ENCODE results near the gene IL17RE.

Gene IL17RE

GRCh38 chr3:9951962-9952805, 49.5 kb downstream of the IL17RE start, which contains the start of gene PRRT3:
Gene PRRT3 (minus strand): TSS chr3:9952408. CDS start chr3:9950115, 2,293 bp downstream.
- DNase-seq (ENCODE audit: low read depth): peak; percentile 37

- no peak for DNase-seq (ENCODE audit: low read depth)
Measured at GRCh38 chr3:9955067-9955502, 52.4 kb downstream of the IL17RE start.

DNA sequence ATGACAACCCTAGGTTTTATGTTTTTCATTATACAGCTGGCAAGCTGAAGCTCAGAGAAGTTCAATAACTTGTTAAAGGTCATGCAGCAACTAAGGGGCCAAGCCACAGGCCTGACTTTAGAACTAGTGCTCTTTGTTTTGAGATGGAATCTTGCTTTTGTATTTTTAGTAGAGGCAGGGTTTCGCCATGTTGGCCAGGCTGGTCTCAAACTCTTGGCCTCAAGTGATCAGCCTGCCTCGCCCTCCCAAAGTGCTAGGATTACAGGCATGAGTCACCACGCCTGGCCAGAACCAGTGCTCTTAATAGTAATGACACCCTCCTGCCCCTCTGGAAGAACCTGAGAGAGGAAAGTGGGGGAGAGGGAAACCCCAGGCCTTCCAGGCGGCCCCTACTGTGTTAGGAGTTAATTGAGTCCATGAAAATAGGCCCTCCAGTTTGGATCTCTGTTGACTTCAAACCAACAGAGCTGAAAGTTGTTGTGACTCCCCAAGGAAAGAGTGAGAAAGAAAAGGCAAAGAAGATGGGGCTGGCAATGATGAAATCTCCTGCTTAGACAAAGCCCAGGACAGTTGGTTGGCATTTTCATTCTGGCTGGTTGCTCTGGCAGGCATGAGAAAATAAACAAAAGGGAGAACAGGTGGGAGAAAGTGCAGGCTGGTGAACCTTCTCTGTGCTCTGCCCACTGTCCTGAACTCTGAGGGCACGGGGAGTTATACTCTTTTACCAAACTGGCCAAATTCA, 53.1 kb downstream of the IL17RE start:
- DNase-seq (ENCODE audit: low read depth): no peak

DNA sequence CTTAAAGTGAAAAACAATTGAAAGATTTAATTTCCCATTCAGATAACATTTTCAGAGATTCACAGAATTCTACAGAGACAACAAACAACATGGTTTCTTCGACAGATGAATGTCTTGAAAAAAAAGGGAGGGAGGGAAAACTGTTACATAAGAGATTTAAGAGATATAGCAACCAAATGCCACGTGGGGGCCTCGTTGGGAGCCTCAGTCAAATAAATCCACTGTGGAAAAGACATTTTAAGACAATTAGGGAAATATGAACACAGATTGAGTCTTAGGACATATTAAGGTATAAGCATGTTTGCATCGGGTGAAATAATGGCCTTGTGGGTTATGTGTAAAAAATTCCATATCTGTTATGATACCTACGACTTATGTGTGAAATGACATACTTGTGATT, 54.6 kb downstream of the IL17RE start:
- no peak for DNase-seq (ENCODE audit: low read depth)

DNA sequence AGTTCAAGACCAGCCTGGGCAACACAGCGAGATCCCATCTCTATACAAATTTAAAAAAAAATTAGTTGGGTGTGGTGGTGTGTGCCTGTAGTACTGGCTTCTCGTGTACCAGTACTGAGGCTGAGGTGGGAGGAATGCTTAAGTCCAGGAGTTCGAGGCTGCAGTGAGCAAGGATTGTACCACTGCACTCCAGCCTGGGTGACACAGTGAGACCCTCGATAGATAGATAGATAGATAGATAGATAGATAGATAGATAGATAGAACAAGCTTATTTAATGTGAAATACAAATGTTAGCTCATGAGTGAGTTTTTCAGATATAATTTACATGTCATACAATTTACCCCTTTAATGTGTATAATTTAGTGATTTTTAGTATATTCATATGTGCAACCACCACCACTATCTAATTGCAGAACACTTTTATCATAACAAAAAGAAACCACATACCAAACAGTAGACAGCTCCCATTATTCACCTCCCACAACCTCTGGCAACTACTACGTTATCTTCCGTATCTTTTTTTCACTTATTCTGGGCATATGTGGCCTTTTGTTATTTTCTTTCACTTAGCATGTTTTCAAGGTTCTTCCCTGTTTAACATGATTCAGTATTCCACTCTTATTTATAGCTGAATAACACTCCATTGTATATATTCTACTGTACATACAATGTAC, 62.7 kb downstream of the IL17RE start:
- DNase-seq (ENCODE audit: low read depth): no peak
